ENCODE measurements around the gene MMP25. TPM values are rescaled to one million over a fixed set of nuclear protein-coding genes. Genes with fewer than 3 reads are reported as not detected.

The MMP25 gene
- total and polyA plus RNA-seq, 9 of the 15 experiments (the other 6 are each of a cell fraction or from before 2014, with no cell fraction given): 0.03 to 0.04 TPM; not detected in 7

- no peak; the same call in 1 of the 2 replicates for TF ChIP-seq AFF4 (CRISPR knock-in tag; IDR thresholded peaks at IDR 0.05)
- TF ChIP-seq ZNF507 (tag; conservative IDR thresholded peaks at IDR 0.05): no peak
- peak; percentile 45; the same call in 1 of the 2 replicates for TF ChIP-seq NR4A1 (CRISPR knock-in tag; IDR thresholded peaks at IDR 0.05)
- TF ChIP-seq NR4A1 (tag; IDR thresholded peaks at IDR 0.05): peak; percentile 65; the same call in 1 of the 2 replicates
- TF ChIP-seq CBFA2T2 (conservative IDR thresholded peaks at IDR 0.05): peak; percentile 59
- TF ChIP-seq PREB (CRISPR knock-in tag; IDR thresholded peaks at IDR 0.05): no peak
- TF ChIP-seq FOXK1 (CRISPR knock-in tag; IDR thresholded peaks at IDR 0.05; ENCODE audit: borderline replicate concordance): no peak
- peak in 1 of 2 experiments; percentile 8; a peak in 1 of 4 replicates for TF ChIP-seq RAD21 (CRISPR knock-in tag; conservative IDR thresholded peaks at IDR 0.05 in 1 of 2, IDR thresholded peaks at IDR 0.05 in 1 of 2)
- TF ChIP-seq RUNX1 (IDR thresholded peaks at IDR 0.05; ENCODE audit: low read depth): no peak
- TF ChIP-seq NFE2 (IDR thresholded peaks at IDR 0.05; ENCODE audit: low read depth): no peak
- peak; percentile 72 for TF ChIP-seq ETV1 (tag; conservative IDR thresholded peaks at IDR 0.05; ENCODE audit: low read depth)
- no peak for TF ChIP-seq SMARCA5 (IDR thresholded peaks at IDR 0.05)
- peak; percentile 85 for TF ChIP-seq ATF7 (IDR thresholded peaks at IDR 0.05)
- peak; percentile 95 for TF ChIP-seq RBFOX2 (IDR thresholded peaks at IDR 0.05; ENCODE audit: low read depth, low read length)
- TF ChIP-seq ATF4 (CRISPR knock-in tag; IDR thresholded peaks at IDR 0.05): peak; percentile 85
- TF ChIP-seq CCNT2 (IDR thresholded peaks at IDR 0.05; ENCODE audit: borderline replicate concordance, extremely low read depth, insufficient read length, low read depth, low read length): peak; percentile 24
- TF ChIP-seq CXXC5 (CRISPR knock-in tag; IDR thresholded peaks at IDR 0.05): peak; percentile 100
- peak; percentile 80; the same call in 1 of the 2 replicates for TF ChIP-seq HDGF (IDR thresholded peaks at IDR 0.05)
- TF ChIP-seq MYC (IDR thresholded peaks at IDR 0.05; ENCODE audit: low read depth, low read length): peak; percentile 97
- TF ChIP-seq MYC (CRISPR knock-in tag; IDR thresholded peaks at IDR 0.05; ENCODE audit: borderline replicate concordance, low read depth): peak; percentile 85; the same call in 1 of the 2 replicates
- no peak for TF ChIP-seq ARNT (IDR thresholded peaks at IDR 0.05)
- peak; percentile 52; the same call in 1 of the 2 replicates for TF ChIP-seq ESRRB (CRISPR knock-in tag; IDR thresholded peaks at IDR 0.05; ENCODE audit: borderline replicate concordance)
- TF ChIP-seq KAT7 (CRISPR knock-in tag; IDR thresholded peaks at IDR 0.05; ENCODE audit: borderline replicate concordance): peak; percentile 58; the same call in 1 of the 2 replicates
- no peak; a peak in 2 of 4 replicates for TF ChIP-seq TRIM24 (IDR thresholded peaks at IDR 0.05)
These were observed 22.5 kb upstream of the MMP25 start, which contains the start of the genes HCFC1R1 and THOC6 (continued) for GRCh38 chr16:3023669-3024478.

All from K562 (cell line).